Breast epithelium (tissue), 4 donors: Measurements from ENCODE around the gene MALRD1. TPM values are rescaled to one million over a fixed set of nuclear protein-coding genes. Genes with fewer than 3 reads are reported as not detected.

ENCODE experiments used
- DNase-seq, 2 donors: peaks; one replicate each; pipeline ENCODE4 v3.0.0-alpha.2; 2019; ENCODE audit warnings: low spot score in 2 of 2
- H3K27ac ChIP-seq, 2 donors: fragments of 200-600 bp; sonication (generic) in 1 of 2; one replicate each; pipeline ENCODE4 v1.5.1; 2016 to 2019; ENCODE audit warnings: mild to moderate bottlenecking in 1 of 2
- H3K27me3 ChIP-seq, 2 donors: fragments of 200-600 bp; sonication (generic) in 1 of 2; one replicate each; pipeline versions ENCODE4 v1.5.1 to v1.6.0; 2017 to 2019; ENCODE audit warnings: control low read depth in 1 of 2, mild to moderate bottlenecking in 1 of 2
- H3K36me3 ChIP-seq: fragments of 200-600 bp; one replicate; pipeline ENCODE4 v1.5.1; 2019
- H3K4me1 ChIP-seq, 2 donors: fragments of 200-600 bp; sonication (generic); one replicate each; pipeline ENCODE4 v1.5.1; 2016 to 2019; ENCODE audit warnings: control low read depth in 1 of 2
- H3K4me3 ChIP-seq, 3 donors: fragments of 200-600 bp; sonication (generic); 1 replicate in 2 of 3; 2 replicates in 1 of 3; pipeline ENCODE4 v1.5.1; 2016 to 2019; ENCODE audit warnings: mild to moderate bottlenecking in 3 of 3, moderate library complexity in 2 of 3
- H3K9me3 ChIP-seq, 2 donors: fragments of 200-600 bp; sonication (generic) in 1 of 2; one replicate each; pipeline ENCODE4 v1.5.1; 2016 to 2019; ENCODE audit warnings: control low read depth in 1 of 2
- POLR2A ChIP-seq: fragments of 450-650 bp; IDR thresholded peaks from one replicate; pipeline ENCODE4 v1.6.1; 2016; ENCODE audit warnings: antibody characterized with exemption, mild to moderate bottlenecking, moderate library complexity
- POLR2AphosphoS5 ChIP-seq, 3 donors: sonication (generic); formaldehyde crosslinking; IDR thresholded peaks; one replicate each; pipeline ENCODE4 v1.6.1; 2017; ENCODE audit warnings: antibody characterized with exemption in 3 of 3
- intact Hi-C: fragments of 100-400 bp; cut with DNase I; formaldehyde crosslinking; loops from one replicate; pipeline ENCODE4 v1.15.1; 2023; ENCODE audit warnings: low total_unique reads
- total RNA-seq, 3 donors: library from RNA; depleted of rRNA; stranded (reverse); fragments of >200 nt; gene quantifications; one replicate each; pipeline ENCODE4 v1.1.0, GENCODE V29; 2016
- TF ChIP-seq, protein P1 (sequence below), 3 donors: fragments of 450-650 bp; IDR thresholded peaks; one replicate each; pipeline ENCODE4 v1.5.1; 2016 to 2017; ENCODE audit warnings: antibody characterized with exemption in 3 of 3, mild to moderate bottlenecking in 3 of 3, moderate library complexity in 3 of 3

Gene MALRD1
- total RNA-seq, 3 donors from 2014 or later, result 0.96 to 8.6 (median 2.6) TPM

DNA sequence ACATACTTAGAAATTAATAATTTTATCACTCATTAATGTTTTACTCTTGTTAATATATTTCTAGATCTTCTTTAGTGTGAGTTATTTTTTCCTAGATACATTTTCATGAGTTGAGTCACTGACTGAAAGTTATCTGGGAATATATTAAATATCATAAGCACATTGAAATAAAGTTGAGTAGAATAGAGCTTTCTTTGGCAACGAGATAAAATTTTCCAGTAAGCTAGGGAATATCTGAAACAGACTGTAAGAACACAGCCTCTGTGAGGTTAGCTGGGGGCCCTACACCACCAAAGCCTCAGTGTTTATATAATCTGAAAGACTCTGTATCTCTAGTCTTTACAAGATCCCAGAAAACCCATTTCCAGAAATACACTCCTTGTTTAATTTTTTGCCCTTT is 419.8 kb downstream of the MALRD1 start:
- peaks cover 0 to 7% of the 10 kb centered on the region in 2 donors for H3K9me3 ChIP-seq
- H3K4me1 ChIP-seq, result no peaks in the 10 kb centered on the region
- H3K36me3 ChIP-seq, result no peaks in the 10 kb centered on the region
- no peak overlapping the region for H3K27ac ChIP-seq
- TF ChIP-seq POLR2AphosphoS5 (IDR thresholded peaks at IDR 0.05) (no peak), POLR2A (no peak)
- TF ChIP-seq, protein P1, sequence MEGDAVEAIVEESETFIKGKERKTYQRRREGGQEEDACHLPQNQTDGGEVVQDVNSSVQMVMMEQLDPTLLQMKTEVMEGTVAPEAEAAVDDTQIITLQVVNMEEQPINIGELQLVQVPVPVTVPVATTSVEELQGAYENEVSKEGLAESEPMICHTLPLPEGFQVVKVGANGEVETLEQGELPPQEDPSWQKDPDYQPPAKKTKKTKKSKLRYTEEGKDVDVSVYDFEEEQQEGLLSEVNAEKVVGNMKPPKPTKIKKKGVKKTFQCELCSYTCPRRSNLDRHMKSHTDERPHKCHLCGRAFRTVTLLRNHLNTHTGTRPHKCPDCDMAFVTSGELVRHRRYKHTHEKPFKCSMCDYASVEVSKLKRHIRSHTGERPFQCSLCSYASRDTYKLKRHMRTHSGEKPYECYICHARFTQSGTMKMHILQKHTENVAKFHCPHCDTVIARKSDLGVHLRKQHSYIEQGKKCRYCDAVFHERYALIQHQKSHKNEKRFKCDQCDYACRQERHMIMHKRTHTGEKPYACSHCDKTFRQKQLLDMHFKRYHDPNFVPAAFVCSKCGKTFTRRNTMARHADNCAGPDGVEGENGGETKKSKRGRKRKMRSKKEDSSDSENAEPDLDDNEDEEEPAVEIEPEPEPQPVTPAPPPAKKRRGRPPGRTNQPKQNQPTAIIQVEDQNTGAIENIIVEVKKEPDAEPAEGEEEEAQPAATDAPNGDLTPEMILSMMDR (IDR thresholded peaks at IDR 0.05), result no peak
- no peak for DNase-seq
- H3K4me3 ChIP-seq, result no peak overlapping the region
- no peaks in the 10 kb centered on the region for H3K27me3 ChIP-seq
- intact Hi-C loops, result no loop called here

DNA sequence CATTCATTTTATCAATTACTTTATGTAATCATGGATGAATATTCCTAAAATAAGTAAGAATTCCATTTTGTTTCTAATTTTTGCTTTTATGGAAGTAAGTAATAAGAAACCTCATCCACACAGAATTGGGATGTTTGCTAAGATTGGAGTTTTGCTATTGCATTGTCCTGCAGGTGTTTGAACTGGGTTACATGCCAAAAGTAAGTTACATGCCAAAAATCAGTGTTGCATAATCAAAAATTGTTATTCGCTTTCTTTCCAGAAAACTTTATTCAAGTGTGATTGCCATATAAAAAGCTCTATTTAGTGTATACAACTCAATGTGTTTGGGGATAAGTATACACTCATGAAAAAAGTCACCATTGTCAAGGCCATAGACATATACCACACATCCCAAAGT is 420.9 kb downstream of the MALRD1 start:
- H3K4me3 ChIP-seq, result no peak overlapping the region
- peaks cover 0 to 7% of the 10 kb centered on the region in 2 donors for H3K9me3 ChIP-seq
- intact Hi-C loops, result no loop called here
- no peaks in the 10 kb centered on the region for H3K4me1 ChIP-seq
- H3K27me3 ChIP-seq, result no peaks in the 10 kb centered on the region
- H3K27ac ChIP-seq, result no peak overlapping the region
- H3K36me3 ChIP-seq, result no peaks in the 10 kb centered on the region
- no peak for TF ChIP-seq POLR2AphosphoS5 (IDR thresholded peaks at IDR 0.05)
- no peak for TF ChIP-seq POLR2A
- TF ChIP-seq, protein P1 (IDR thresholded peaks at IDR 0.05), result no peak
- no peak for DNase-seq

DNA sequence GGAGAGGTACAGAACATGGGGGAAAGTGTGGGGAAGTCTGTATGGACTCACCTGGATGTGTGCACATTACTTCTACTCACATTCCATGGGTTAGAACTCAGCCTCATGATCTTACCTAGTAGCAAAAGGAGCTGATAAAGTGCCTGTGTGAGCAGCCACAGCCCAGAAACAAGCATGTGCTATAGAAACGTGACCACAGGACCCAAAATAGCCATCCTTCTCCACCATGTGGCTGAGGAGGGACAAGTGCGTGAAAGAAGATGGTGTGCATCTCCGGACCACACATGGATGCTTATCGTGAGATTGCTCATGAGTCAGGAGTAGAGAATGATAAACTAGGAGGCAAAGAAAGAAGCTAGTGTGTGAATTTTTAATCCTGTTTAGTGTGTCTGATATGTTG is 431.3 kb downstream of the MALRD1 start:
- no peaks in the 10 kb centered on the region for H3K27me3 ChIP-seq
- H3K27ac ChIP-seq, result no peak overlapping the region
- no peaks in the 10 kb centered on the region for H3K9me3 ChIP-seq
- H3K4me1 ChIP-seq, result no peaks in the 10 kb centered on the region
- intact Hi-C loops, result no loop called here
- H3K36me3 ChIP-seq, result no peaks in the 10 kb centered on the region
- no peak for DNase-seq
- no peak overlapping the region for H3K4me3 ChIP-seq
- TF ChIP-seq, protein P1 (IDR thresholded peaks at IDR 0.05), result no peak
- no peak for TF ChIP-seq POLR2A
- TF ChIP-seq POLR2AphosphoS5 (IDR thresholded peaks at IDR 0.05), result no peak

DNA sequence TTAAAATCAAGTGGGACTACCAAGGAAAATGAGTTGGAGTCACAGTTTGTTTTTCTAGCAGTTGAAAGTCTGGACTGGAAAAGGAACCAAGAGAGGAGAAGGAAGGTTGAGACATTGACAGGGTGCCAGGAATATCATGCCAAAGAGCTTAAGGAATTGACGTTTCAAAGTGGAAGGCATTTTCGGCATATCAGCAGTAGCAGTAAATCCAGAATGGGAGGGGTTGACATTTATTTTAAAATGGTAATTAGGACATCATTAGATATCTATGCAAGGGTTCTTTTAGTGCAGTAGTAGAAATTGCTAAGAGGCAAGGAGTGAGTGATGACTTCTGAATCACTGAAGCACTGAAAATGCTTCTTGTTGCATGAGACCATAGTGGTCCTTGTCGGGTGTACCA is 431.8 kb downstream of the MALRD1 start:
- H3K36me3 ChIP-seq, result no peaks in the 10 kb centered on the region
- H3K27ac ChIP-seq, result no peak overlapping the region
- H3K4me1 ChIP-seq, result no peaks in the 10 kb centered on the region
- H3K4me3 ChIP-seq, result no peak overlapping the region
- no peak for TF ChIP-seq POLR2AphosphoS5 (IDR thresholded peaks at IDR 0.05)
- no peak for TF ChIP-seq POLR2A
- TF ChIP-seq, protein P1 (IDR thresholded peaks at IDR 0.05), result no peak
- no peaks in the 10 kb centered on the region for H3K9me3 ChIP-seq
- no peak for DNase-seq
- intact Hi-C loops, result no loop called here
- no peaks in the 10 kb centered on the region for H3K27me3 ChIP-seq

DNA sequence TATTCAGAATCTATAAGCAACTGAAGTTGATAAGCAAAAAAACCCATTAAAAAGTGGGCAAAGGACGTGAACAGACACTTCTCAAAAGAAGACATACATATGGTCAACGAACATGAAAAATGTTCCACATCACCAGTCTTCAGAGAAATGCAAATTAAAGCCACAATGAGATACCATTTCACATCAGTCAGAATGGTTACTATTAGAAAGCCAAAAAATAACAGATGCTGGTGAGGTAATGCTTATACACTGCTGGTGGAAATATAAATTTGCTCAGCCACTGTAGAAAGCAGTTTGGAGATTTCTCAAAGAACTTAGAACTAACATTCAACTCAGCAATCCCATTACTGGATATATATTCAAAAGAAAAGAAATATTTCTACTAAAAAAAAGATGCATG is 434.8 kb downstream of the MALRD1 start:
- H3K36me3 ChIP-seq, result no peaks in the 10 kb centered on the region
- intact Hi-C loops, result no loop called here
- H3K4me3 ChIP-seq, result no peak overlapping the region
- H3K9me3 ChIP-seq, result no peaks in the 10 kb centered on the region
- no peaks in the 10 kb centered on the region for H3K4me1 ChIP-seq
- DNase-seq, result no peak
- TF ChIP-seq POLR2A (no peak), POLR2AphosphoS5 (IDR thresholded peaks at IDR 0.05) (no peak)
- TF ChIP-seq, protein P1 (IDR thresholded peaks at IDR 0.05), result no peak
- no peak overlapping the region for H3K27ac ChIP-seq
- H3K27me3 ChIP-seq, result no peaks in the 10 kb centered on the region
